HEK293 (cell line): Measurements from ENCODE around the gene FASTK.

ENCODE experiments used
- OVOL3 ChIP-seq: fragments of 450-650 bp; formaldehyde crosslinking; IDR thresholded peaks from 2 replicates; pipeline ENCODE4 v1.5.1; 2016; ENCODE audit warnings: missing biosample characterization, missing genetic modification characterization
- PATZ1 ChIP-seq: fragments of 450-650 bp; formaldehyde crosslinking; IDR thresholded peaks from 2 replicates; pipeline ENCODE4 v1.5.1; 2016; ENCODE audit warnings: missing biosample characterization, missing genetic modification characterization
- SETDB1 ChIP-seq: IDR thresholded peaks from one replicate; pipeline ENCODE4 v1.6.1; 2017; ENCODE audit warnings: mild to moderate bottlenecking, low read length, moderate library complexity, mixed read lengths; ENCODE audit not compliant: insufficient read length
- YY2 ChIP-seq: fragments of 450-650 bp; formaldehyde crosslinking; IDR thresholded peaks from 2 replicates; pipeline ENCODE4 v1.5.1; 2016; ENCODE audit warnings: missing biosample characterization, missing genetic modification characterization
- ZBTB20 ChIP-seq: fragments of 450-650 bp; formaldehyde crosslinking; IDR thresholded peaks from 2 replicates; pipeline ENCODE4 v1.5.1; 2016; ENCODE audit warnings: missing biosample characterization, missing genetic modification characterization
- ZBTB48 ChIP-seq: fragments of 450-650 bp; formaldehyde crosslinking; IDR thresholded peaks from 2 replicates; pipeline ENCODE4 v1.5.1; 2016; ENCODE audit warnings: missing biosample characterization, missing genetic modification characterization
- ZBTB8A ChIP-seq: fragments of 450-650 bp; formaldehyde crosslinking; IDR thresholded peaks from 2 replicates; pipeline ENCODE4 v1.5.1; 2016; ENCODE audit warnings: missing biosample characterization, missing genetic modification characterization
- ZFP37 ChIP-seq: fragments of 450-650 bp; formaldehyde crosslinking; IDR thresholded peaks from 2 replicates; pipeline ENCODE4 v1.5.1; 2016; ENCODE audit warnings: missing biosample characterization, missing genetic modification characterization
- ZFP41 ChIP-seq: fragments of 450-650 bp; formaldehyde crosslinking; IDR thresholded peaks from 2 replicates; pipeline ENCODE4 v1.5.1; 2016; ENCODE audit warnings: missing biosample characterization, missing genetic modification characterization, borderline replicate concordance
- ZNF140 ChIP-seq: fragments of 450-650 bp; formaldehyde crosslinking; IDR thresholded peaks from 2 replicates; pipeline ENCODE4 v1.5.1; 2016; ENCODE audit warnings: missing biosample characterization, missing genetic modification characterization
- ZNF148 ChIP-seq: fragments of 450-650 bp; formaldehyde crosslinking; IDR thresholded peaks from 2 replicates; pipeline ENCODE4 v1.5.0; 2017; ENCODE audit warnings: missing biosample characterization, missing genetic modification characterization, borderline replicate concordance
- ZNF169 ChIP-seq: fragments of 450-650 bp; formaldehyde crosslinking; IDR thresholded peaks from 2 replicates; pipeline ENCODE4 v1.5.1; 2016; ENCODE audit warnings: missing biosample characterization, missing genetic modification characterization
- ZNF202 ChIP-seq: fragments of 450-650 bp; formaldehyde crosslinking; IDR thresholded peaks from 2 replicates; pipeline ENCODE4 v1.5.1; 2016; ENCODE audit warnings: missing biosample characterization, missing genetic modification characterization, borderline replicate concordance
- ZNF266 ChIP-seq: fragments of 450-650 bp; formaldehyde crosslinking; IDR thresholded peaks from 2 replicates; pipeline ENCODE4 v1.5.1; 2016; ENCODE audit warnings: missing biosample characterization, missing genetic modification characterization, low read depth
- ZNF311 ChIP-seq: fragments of 450-650 bp; formaldehyde crosslinking; IDR thresholded peaks from 2 replicates; pipeline ENCODE4 v1.5.1; 2017; ENCODE audit warnings: missing biosample characterization, missing genetic modification characterization, borderline replicate concordance
- ZNF350 ChIP-seq: fragments of 450-650 bp; formaldehyde crosslinking; IDR thresholded peaks from 2 replicates; pipeline ENCODE4 v1.5.0; 2017; ENCODE audit warnings: missing biosample characterization, mild to moderate bottlenecking, missing genetic modification characterization
- ZNF354C ChIP-seq: fragments of 450-650 bp; formaldehyde crosslinking; IDR thresholded peaks from 2 replicates; pipeline ENCODE4 v1.5.1; 2016; ENCODE audit warnings: missing biosample characterization, missing genetic modification characterization, low read depth, borderline replicate concordance
- ZNF37A ChIP-seq: fragments of 450-650 bp; IDR thresholded peaks from 2 replicates; pipeline ENCODE4 v1.5.1; 2018; ENCODE audit warnings: missing biosample characterization, missing genetic modification characterization
- ZNF398 ChIP-seq: fragments of 450-650 bp; formaldehyde crosslinking; IDR thresholded peaks from 2 replicates; pipeline ENCODE4 v1.5.1; 2017; ENCODE audit warnings: missing biosample characterization, missing genetic modification characterization
- ZNF416 ChIP-seq: fragments of 450-650 bp; formaldehyde crosslinking; IDR thresholded peaks from 2 replicates; pipeline ENCODE4 v1.5.1; 2016; ENCODE audit warnings: missing biosample characterization, missing genetic modification characterization
- ZNF426 ChIP-seq: fragments of 450-650 bp; formaldehyde crosslinking; IDR thresholded peaks from 2 replicates; pipeline ENCODE4 v1.5.1; 2017; ENCODE audit warnings: missing biosample characterization, missing genetic modification characterization, mild to moderate bottlenecking, inconsistent platforms, moderate library complexity
- ZNF501 ChIP-seq: fragments of 450-650 bp; formaldehyde crosslinking; IDR thresholded peaks from 2 replicates; pipeline ENCODE4 v1.5.1; 2016; ENCODE audit warnings: missing biosample characterization, missing genetic modification characterization
- ZNF521 ChIP-seq: fragments of 450-650 bp; formaldehyde crosslinking; IDR thresholded peaks from 2 replicates; pipeline ENCODE4 v1.5.1; 2017; ENCODE audit warnings: missing biosample characterization, mild to moderate bottlenecking, missing genetic modification characterization
- ZNF585B ChIP-seq: fragments of 450-650 bp; formaldehyde crosslinking; IDR thresholded peaks from 2 replicates; pipeline ENCODE4 v1.5.1; 2016; ENCODE audit warnings: missing biosample characterization, missing genetic modification characterization
- ZNF626 ChIP-seq: fragments of 450-650 bp; sonication (Bioruptor Pico); formaldehyde crosslinking; IDR thresholded peaks from 2 replicates; pipeline ENCODE4 v1.5.1; 2018; ENCODE audit warnings: missing biosample characterization, missing genetic modification characterization, inconsistent platforms
- ZNF645 ChIP-seq: fragments of 450-650 bp; formaldehyde crosslinking; IDR thresholded peaks from 2 replicates; pipeline ENCODE4; 2016; ENCODE audit warnings: missing biosample characterization, missing genetic modification characterization
- ZNF776 ChIP-seq: fragments of 450-650 bp; formaldehyde crosslinking; IDR thresholded peaks from 2 replicates; pipeline ENCODE4 v1.5.0; 2017; ENCODE audit warnings: missing biosample characterization, missing genetic modification characterization, borderline replicate concordance
- ZSCAN16 ChIP-seq: fragments of 450-650 bp; formaldehyde crosslinking; IDR thresholded peaks from 2 replicates; pipeline ENCODE4 v1.5.1; 2016; ENCODE audit warnings: missing biosample characterization, missing genetic modification characterization
- ZSCAN23 ChIP-seq: fragments of 450-650 bp; formaldehyde crosslinking; IDR thresholded peaks from 2 replicates; pipeline ENCODE4 v1.5.1; 2016; ENCODE audit warnings: missing biosample characterization, missing genetic modification characterization
- TF ChIP-seq, protein P1 (sequence below): fragments of 450-650 bp; formaldehyde crosslinking; IDR thresholded peaks from 2 replicates; pipeline ENCODE4 v1.5.1; 2016; ENCODE audit warnings: missing biosample characterization, missing genetic modification characterization
- TF ChIP-seq, protein P2 (sequence below): fragments of 450-650 bp; formaldehyde crosslinking; IDR thresholded peaks from 2 replicates; pipeline ENCODE4 v1.5.1; 2016; ENCODE audit warnings: missing biosample characterization, missing genetic modification characterization

The FASTK gene

DNA sequence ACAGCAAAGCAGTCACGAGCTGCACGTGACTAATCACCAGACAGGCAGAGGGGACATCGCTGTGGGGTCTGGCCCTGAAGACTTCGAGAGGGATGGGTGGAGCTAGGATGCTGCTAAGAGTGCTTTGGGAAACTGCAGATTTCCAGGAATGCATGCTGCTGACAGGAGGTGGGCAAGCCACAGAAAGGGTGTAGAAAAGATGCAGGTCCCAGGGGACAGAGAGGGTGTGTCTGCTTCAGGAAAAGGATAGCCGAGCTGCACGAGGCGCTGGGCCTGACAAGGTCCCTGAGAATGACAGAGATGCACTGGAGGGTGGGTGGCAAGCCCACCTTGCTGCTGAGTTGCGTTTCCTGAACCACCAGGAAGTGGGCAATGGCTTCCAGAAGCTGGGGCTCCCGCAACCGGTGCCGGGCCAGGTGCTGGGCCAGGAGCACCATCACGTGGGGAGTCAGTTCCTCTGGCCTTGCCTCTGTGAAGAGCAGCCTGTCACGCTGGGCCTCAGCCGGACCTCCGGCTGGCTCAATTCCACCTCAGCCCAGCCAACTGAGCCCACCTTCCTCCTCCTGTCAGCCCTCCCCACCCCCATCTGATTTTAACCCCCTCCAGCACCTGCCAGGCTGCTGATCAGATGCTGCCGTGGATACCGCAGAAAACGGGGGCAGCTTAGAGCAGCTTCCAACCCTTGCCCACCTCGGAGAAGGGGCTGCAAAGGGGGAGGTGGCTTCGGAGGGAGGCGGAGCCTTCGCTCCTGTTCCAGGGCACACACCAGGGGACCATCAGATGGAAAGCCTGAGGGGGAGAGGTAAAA, 2.2 kb downstream of the FASTK start (continued):
- no peak for TF ChIP-seq ZNF645 (tag by site-specific recombination)
- peak; percentile 30 for TF ChIP-seq ZBTB48 (tag by site-specific recombination)
- TF ChIP-seq, protein P1, sequence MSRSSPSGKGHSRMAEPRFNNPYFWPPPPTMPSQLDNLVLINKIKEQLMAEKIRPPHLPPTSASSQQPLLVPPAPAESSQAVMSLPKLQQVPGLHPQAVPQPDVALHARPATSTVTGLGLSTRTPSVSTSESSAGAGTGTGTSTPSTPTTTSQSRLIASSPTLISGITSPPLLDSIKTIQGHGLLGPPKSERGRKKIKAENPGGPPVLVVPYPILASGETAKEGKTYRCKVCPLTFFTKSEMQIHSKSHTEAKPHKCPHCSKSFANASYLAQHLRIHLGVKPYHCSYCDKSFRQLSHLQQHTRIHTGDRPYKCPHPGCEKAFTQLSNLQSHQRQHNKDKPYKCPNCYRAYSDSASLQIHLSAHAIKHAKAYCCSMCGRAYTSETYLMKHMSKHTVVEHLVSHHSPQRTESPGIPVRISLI = no peak
- TF ChIP-seq ZNF521 (tag by site-specific recombination) = no peak
- no peak for TF ChIP-seq ZNF266 (tag by site-specific recombination)
- peak; percentile 78 for TF ChIP-seq PATZ1
- TF ChIP-seq ZNF626 = no peak
- TF ChIP-seq ZSCAN16 (tag by site-specific recombination) = no peak
- no peak for TF ChIP-seq ZSCAN23
- TF ChIP-seq ZNF426 (tag by site-specific recombination) = no peak
- TF ChIP-seq ZBTB8A (tag by site-specific recombination) = no peak
- no peak for TF ChIP-seq ZNF354C (tag by site-specific recombination)
- TF ChIP-seq ZNF311 (tag by site-specific recombination) = no peak
- TF ChIP-seq ZNF416 = no peak
- no peak for TF ChIP-seq ZNF148 (tag by site-specific recombination)
- no peak for TF ChIP-seq SETDB1
- TF ChIP-seq ZFP41 (tag by site-specific recombination) = no peak
- TF ChIP-seq YY2 (tag by site-specific recombination) = no peak
- TF ChIP-seq ZNF140 (tag by site-specific recombination) = no peak
- no peak for TF ChIP-seq OVOL3 (tag by site-specific recombination)
- TF ChIP-seq ZNF169 = no peak
- TF ChIP-seq ZNF585B (tag by site-specific recombination) = no peak
- TF ChIP-seq ZNF501 (tag by site-specific recombination) = no peak
- no peak for TF ChIP-seq ZNF398 (tag by site-specific recombination)
- TF ChIP-seq ZNF37A = no peak
- TF ChIP-seq ZFP37 (tag by site-specific recombination) = no peak
- no peak for TF ChIP-seq ZNF202 (tag by site-specific recombination)
- TF ChIP-seq ZNF350 (tag by site-specific recombination) = no peak
- TF ChIP-seq, protein P2, sequence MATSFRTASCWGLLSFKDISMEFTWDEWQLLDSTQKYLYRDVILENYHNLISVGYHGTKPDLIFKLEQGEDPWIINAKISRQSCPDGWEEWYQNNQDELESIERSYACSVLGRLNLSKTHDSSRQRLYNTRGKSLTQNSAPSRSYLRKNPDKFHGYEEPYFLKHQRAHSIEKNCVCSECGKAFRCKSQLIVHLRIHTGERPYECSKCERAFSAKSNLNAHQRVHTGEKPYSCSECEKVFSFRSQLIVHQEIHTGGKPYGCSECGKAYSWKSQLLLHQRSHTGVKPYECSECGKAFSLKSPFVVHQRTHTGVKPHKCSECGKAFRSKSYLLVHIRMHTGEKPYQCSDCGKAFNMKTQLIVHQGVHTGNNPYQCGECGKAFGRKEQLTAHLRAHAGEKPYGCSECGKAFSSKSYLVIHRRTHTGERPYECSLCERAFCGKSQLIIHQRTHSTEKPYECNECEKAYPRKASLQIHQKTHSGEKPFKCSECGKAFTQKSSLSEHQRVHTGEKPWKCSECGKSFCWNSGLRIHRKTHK (tag by site-specific recombination) = no peak
- TF ChIP-seq ZNF776 (tag by site-specific recombination) = no peak
- peak; percentile 48; the same call in 1 of the 2 replicates for TF ChIP-seq ZBTB20 (tag by site-specific recombination)
